GM21825 (cell line): Measurements from ENCODE around the gene PANX1.
"Not testable (repeated sequence)": the region's sequence is repeated elsewhere in the genome, so short reads cannot be mapped to it uniquely, and the experiment has no call there.

Source experiments
- ATAC-seq: cut with Tn5 transposase; IDR thresholded peaks from one replicate; pipeline ENCODE4 v1.9.1; 2021; ENCODE audit warnings: mild to moderate bottlenecking, moderate library complexity; ENCODE audit not compliant: unreplicated experiment

PANX1 gene

GRCh38 chr11:94149431-94150017, 20.9 kb downstream of the PANX1 start:
- ATAC-seq = no peak

GRCh38 chr11:94150056-94150455, 21.4 kb downstream of the PANX1 start:
- ATAC-seq = no peak

- no peak for ATAC-seq
Measured at GRCh38 chr11:94150704-94151685, 22.4 kb downstream of the PANX1 start.

GRCh38 chr11:94151903-94152677, 23.4 kb downstream of the PANX1 start:
- ATAC-seq = peak; percentile 68

- ATAC-seq = no peak
Measured at GRCh38 chr11:94152678-94153065, 24.0 kb downstream of the PANX1 start.

GRCh38 chr11:94153320-94153719, 24.7 kb downstream of the PANX1 start:
- no peak for ATAC-seq

- ATAC-seq = no peak
Measured at GRCh38 chr11:94154095-94154856, 25.6 kb downstream of the PANX1 start.

- not testable (repeated sequence) for ATAC-seq
Measured at GRCh38 chr11:94157339-94157738, 28.7 kb downstream of the PANX1 start.

GRCh38 chr11:94168882-94169281, 40.2 kb downstream of the PANX1 start:
- no peak for ATAC-seq

GRCh38 chr11:94169516-94169915, 40.9 kb downstream of the PANX1 start:
- no peak for ATAC-seq

- ATAC-seq = no peak
Measured at GRCh38 chr11:94169930-94170545, 41.4 kb downstream of the PANX1 start.

- no peak for ATAC-seq
Measured at GRCh38 chr11:94170953-94171352, 42.3 kb downstream of the PANX1 start.

- no peak for ATAC-seq
Measured at GRCh38 chr11:94171693-94172440, 43.2 kb downstream of the PANX1 start.

GRCh38 chr11:94175535-94175934, 46.9 kb downstream of the PANX1 start:
- no peak for ATAC-seq

GRCh38 chr11:94178331-94178730, 49.7 kb downstream of the PANX1 start:
- ATAC-seq = no peak

GRCh38 chr11:94179696-94180095, 51.1 kb downstream of the PANX1 start:
- ATAC-seq = no peak

- no peak for ATAC-seq
Measured at GRCh38 chr11:94181526-94181925, 52.9 kb downstream of the PANX1 start.

- ATAC-seq = no peak
Measured at GRCh38 chr11:94181943-94182342, 53.3 kb downstream of the PANX1 start.

GRCh38 chr11:94183251-94183885, 54.7 kb downstream of the PANX1 start:
- ATAC-seq = no peak
